ENCODE data around the gene TRPC3.

TRPC3 gene

GRCh38 chr4:121951521-121952110 lies at the start of gene TRPC3:
Gene TRPC3 (minus strand): TSS chr4:121952060. CDS start chr4:121951680, 380 bp downstream.
- peak; percentile 55 for DNase-seq

GRCh38 chr4:122000849-122001248 lies 49.0 kb upstream of the TRPC3 start:
- no peak for DNase-seq

- DNase-seq: no peak
Observed at GRCh38 chr4:121998024-121998423, 46.2 kb upstream of the TRPC3 start.

- no peak for DNase-seq
Observed at GRCh38 chr4:121995790-121996537, 44.1 kb upstream of the TRPC3 start.

- no peak for DNase-seq
Observed at GRCh38 chr4:121991968-121992367, 40.1 kb upstream of the TRPC3 start.

GRCh38 chr4:121990489-121990888 lies 38.6 kb upstream of the TRPC3 start:
- no peak for DNase-seq

- DNase-seq: no peak
Observed at GRCh38 chr4:121989715-121990114, 37.9 kb upstream of the TRPC3 start.

- no peak for DNase-seq
Observed at GRCh38 chr4:121988950-121989349, 37.1 kb upstream of the TRPC3 start.

GRCh38 chr4:121980643-121981042 lies 28.8 kb upstream of the TRPC3 start:
- no peak for DNase-seq

GRCh38 chr4:121978172-121978516 lies 26.3 kb upstream of the TRPC3 start:
- DNase-seq: no peak

- no peak for DNase-seq
Observed at GRCh38 chr4:121977251-121978171, 25.7 kb upstream of the TRPC3 start.

GRCh38 chr4:121975784-121976183 lies 23.9 kb upstream of the TRPC3 start:
- no peak for DNase-seq

GRCh38 chr4:121973816-121974215 lies 22.0 kb upstream of the TRPC3 start:
- no peak for DNase-seq

GRCh38 chr4:121968859-121969258 lies 17.0 kb upstream of the TRPC3 start:
- no peak for DNase-seq

- no peak for DNase-seq
Observed at GRCh38 chr4:121964958-121965357, 13.1 kb upstream of the TRPC3 start.

- DNase-seq: no peak
Observed at GRCh38 chr4:121960818-121961217, 9.0 kb upstream of the TRPC3 start.

- no peak for DNase-seq
Observed at GRCh38 chr4:121958777-121959176, 6.9 kb upstream of the TRPC3 start.

GRCh38 chr4:121957266-121957665 lies 5.4 kb upstream of the TRPC3 start:
- DNase-seq: no peak

- DNase-seq: no peak
Observed at GRCh38 chr4:121953860-121954259, 2.0 kb upstream of the TRPC3 start.

GRCh38 chr4:121952290-121952689 lies 430 bp upstream of the TRPC3 start:
- DNase-seq: no peak

- peak; percentile 49 for DNase-seq
Observed at GRCh38 chr4:121950680-121951520, 960 bp downstream of the TRPC3 start.

GRCh38 chr4:121950212-121950679 lies 1.6 kb downstream of the TRPC3 start:
- peak; percentile 97 for DNase-seq

GRCh38 chr4:121946644-121947043 lies 5.2 kb downstream of the TRPC3 start:
- DNase-seq: no peak
